Measurements from ENCODE around the gene IL12A. TPM values are rescaled to one million over a fixed set of nuclear protein-coding genes. Genes with fewer than 3 reads are reported as not detected.

IL12A gene
- total RNA-seq, 2 donors from 2014 or later, result 0.38 TPM; not detected in 1

DNA sequence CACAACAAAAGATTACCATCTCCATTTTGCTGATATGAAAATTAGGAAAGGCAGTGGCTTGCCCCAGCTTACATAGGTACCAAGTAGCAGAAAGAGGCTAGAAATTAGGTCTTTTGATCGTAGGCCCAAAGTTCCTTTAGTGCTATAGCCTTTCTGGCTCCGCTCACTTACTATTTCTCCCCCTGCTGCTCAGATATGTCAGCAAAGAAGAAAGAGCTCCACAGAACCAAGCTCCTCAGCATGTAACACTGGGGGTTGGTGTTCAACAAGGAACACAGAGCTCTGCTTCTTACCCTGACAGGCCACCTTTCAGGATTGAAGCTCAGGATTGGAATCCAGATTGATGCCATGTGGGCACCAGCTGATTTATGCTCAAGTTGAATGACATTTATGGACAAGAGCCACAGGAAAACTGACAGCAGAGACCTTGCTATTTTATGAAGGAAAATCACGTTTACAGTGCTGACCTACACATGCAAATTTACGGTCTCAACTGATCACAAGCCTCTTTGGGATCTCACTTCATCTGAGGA, 6.1 kb upstream of the IL12A start:
- no peak for DNase-seq (ENCODE audit: low spot score)
- intact Hi-C loops (cut with DNase I), result no loop called here

DNA sequence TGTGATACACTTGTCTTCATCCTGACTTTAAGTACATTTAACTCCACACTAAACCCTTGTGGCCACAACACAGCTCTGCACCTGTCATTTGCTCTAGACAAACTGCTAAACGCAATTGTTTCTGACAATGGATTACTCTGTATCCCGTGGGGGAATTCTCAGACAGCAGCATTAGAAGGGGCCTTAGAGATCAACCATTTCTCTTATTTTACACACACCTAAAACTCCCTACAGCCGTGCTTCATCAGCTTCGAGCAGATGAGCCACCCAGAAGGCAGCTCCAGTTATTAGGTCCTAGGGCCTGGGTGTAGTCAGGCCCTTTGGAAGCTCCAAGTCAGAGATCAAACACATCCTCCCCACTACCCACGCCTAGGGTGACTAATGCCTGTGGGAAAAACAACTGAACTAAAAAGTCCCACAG, 1.3 kb upstream of the IL12A start:
- intact Hi-C loops (cut with DNase I), result no loop called here
- no peak for DNase-seq (ENCODE audit: low spot score)

DNA sequence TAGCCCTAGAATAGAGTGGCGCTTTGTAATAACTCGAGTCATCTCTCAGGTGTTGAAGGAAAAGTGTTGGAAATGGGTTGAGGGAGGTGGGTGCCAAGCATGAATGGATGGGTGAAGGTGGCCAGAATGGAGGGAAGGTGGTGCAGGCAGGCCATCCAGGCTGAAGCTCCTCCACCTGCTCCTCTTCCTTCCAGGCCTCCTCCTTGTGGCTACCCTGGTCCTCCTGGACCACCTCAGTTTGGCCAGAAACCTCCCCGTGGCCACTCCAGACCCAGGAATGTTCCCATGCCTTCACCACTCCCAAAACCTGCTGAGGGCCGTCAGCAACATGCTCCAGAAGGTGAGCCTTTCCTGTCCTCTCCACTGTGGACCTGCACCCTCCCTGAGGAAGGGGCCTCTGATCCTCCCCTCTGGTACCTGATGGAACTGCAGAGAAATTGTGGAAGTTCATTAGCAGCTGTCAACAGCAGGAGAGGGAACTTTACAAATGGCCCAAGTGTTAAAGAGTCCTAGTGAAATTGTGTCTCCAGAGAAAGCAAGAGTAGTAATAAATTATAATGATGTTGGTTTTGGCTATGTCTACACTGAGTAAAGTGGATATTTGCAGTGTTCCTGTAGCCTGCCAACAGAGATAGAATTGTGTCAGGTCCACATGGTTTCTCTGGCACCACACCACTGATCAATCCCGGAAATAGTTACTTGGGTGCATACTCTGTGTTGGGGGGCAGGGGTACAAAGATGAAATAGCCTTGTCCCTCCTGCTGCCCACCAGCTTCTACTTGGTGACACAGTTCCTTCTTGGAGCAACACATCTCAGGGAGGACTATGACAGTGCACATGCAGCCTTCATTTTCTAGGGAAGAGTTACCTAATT, 1.6 kb downstream of the IL12A start:
- intact Hi-C loops (cut with DNase I), result loop anchor here in 1 of 2 donors (10.0 kb wide), 1 partner anchor 165 kb away; no protein-coding TSS in a partner anchor
- DNase-seq (ENCODE audit: low spot score), result no peak

GRCh38 chr3:159991591-159991990, 3.0 kb downstream of the IL12A start:
- no peak for DNase-seq (ENCODE audit: low spot score)
- intact Hi-C loops (cut with DNase I), result loop anchor here in 1 of 2 donors (10.0 kb wide), 1 partner anchor 167 kb away; no protein-coding TSS in a partner anchor

GRCh38 chr3:159992589-159992988, 4.0 kb downstream of the IL12A start:
- intact Hi-C loops (cut with DNase I), result loop anchor here in 1 of 2 donors (10.0 kb wide), 1 partner anchor 168 kb away; no protein-coding TSS in a partner anchor
- DNase-seq (ENCODE audit: low spot score), result no peak

DNA sequence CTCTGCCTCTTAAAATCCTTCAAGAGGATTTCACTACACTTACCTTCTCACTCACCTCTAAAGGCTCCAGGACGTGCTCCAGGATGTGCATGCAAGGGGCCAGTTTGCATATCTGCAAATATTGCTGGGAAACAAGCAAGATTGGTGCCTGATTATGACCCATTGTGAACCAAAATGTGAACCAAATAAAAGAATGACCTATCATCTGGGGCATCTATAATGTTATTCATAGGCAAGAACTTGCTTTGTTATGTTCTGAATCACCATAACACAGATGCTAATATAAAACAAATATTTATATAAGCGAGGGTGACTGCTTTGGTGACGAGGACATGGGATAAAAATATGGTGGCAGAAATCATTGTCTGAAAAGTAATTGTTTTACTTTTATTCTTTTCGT, 5.5 kb downstream of the IL12A start:
- intact Hi-C loops (cut with DNase I), result loop anchor here in 1 of 2 donors (10.0 kb wide), 1 partner anchor 169 kb away; no protein-coding TSS in a partner anchor
- no peak for DNase-seq (ENCODE audit: low spot score)

GRCh38 chr3:159995091-159995490, 6.5 kb downstream of the IL12A start:
- no peak for DNase-seq (ENCODE audit: low spot score)
- intact Hi-C loops (cut with DNase I), result loop anchor here in 1 of 2 donors (10.0 kb wide), 1 partner anchor 170 kb away; no protein-coding TSS in a partner anchor

DNA sequence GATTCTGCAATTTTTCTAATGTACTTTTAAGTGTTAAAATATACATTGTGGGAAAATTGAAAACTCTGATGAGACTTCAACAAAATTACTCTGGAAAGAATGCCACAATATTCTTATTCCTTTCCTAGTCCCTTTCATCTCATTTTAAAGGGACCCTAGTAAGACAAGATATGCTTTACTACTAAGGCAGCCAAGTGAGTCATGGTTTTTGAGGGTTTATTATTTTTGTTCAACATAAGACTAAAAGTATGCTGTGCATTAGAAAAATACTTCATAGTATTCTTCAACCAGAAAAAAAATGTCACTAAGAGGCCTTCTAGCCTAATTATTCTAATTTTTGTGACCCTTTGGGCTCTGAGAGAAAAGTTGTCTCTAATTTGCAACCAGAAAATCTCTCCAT, 7.4 kb downstream of the IL12A start:
- intact Hi-C loops (cut with DNase I), result loop anchor here in 1 of 2 donors (10.0 kb wide), 1 partner anchor 171 kb away; no protein-coding TSS in a partner anchor
- no peak for DNase-seq (ENCODE audit: low spot score)

DNA sequence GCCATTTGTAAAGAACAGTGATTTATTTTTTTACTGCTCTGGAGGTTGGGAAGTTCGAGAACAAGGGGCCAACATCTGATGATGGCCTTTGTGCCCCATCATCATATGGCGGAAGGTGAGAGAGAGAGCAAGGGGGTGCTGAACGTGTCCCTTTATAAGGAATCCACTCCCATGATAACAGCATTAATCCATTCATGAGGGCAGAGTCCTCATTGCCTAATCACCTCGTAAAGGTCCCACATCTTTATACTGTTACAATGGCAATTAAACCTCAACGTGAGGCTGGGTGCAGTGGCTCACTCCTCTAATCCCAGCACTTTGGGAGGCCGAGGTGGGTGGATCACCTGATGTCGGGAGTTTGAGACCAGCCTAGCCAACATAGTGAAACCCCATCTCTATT, 8.3 kb downstream of the IL12A start:
- intact Hi-C loops (cut with DNase I), result loop anchor here in 1 of 2 donors (10.0 kb wide), 1 partner anchor 172 kb away; no protein-coding TSS in a partner anchor

GRCh38 chr3:160001148-160001760, 12.6 kb downstream of the IL12A start:
- intact Hi-C loops (cut with DNase I), result loop anchor here in 1 of 2 donors (5.0 to 10.0 kb wide), 3 partner anchors 116 to 736 kb away; partner anchors contain the start of gene SCHIP1
- no peak for DNase-seq (ENCODE audit: low spot score)

More for the DNA sequence above, 8.3 kb downstream of the IL12A start:
- DNase-seq (ENCODE audit: low spot score), result no peak

DNA sequence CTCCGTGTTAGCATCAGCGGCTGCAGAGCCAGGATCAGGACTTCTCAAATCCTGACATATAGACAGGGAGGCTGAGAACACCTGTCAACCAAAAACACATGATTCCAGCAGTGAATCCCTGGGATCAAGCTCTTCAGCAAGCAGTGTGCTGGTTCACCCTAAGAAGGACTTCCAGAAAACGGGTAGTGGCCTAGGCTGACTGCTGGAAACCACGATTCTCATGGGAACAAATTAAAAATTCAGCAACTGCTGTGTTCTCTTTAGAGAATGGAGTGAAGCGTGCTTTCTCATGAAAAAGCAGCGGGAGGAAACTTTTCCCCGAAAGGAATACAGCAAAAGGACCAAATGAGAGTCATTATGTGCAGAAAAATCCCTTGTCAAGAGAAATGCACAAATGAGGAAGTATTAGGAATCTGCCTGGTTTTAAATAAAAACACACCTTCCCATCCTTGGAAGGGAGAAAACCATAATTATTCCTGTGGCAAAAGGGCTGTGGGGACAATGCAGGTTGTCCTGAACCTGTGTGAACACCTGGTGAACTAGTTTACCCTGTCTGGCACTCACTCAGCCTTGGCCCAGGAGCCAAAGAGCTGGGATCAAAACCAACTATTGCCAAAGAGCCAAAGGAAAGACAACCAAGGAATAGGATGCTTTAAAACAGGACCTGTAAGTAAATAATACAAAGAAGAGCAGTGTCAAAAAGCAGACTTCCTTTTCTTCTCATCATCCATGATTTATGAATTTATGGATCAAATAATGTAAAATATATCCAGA, 13.4 kb downstream of the IL12A start:
- no peak for DNase-seq (ENCODE audit: low spot score)
- intact Hi-C loops (cut with DNase I), result loop anchor here in 1 of 2 donors (5.0 to 10.0 kb wide), 3 partner anchors 117 to 737 kb away; partner anchors contain the start of gene SCHIP1

GRCh38 chr3:160003520-160004128, 15.0 kb downstream of the IL12A start:
- no peak for DNase-seq (ENCODE audit: low spot score)
- intact Hi-C loops (cut with DNase I), result loop anchor here in 1 of 2 donors (5.0 to 10.0 kb wide), 3 partner anchors 119 to 739 kb away; partner anchors contain the start of gene SCHIP1

- intact Hi-C loops (cut with DNase I), result loop anchor here (5.0 to 10.0 kb wide), 3 partner anchors 120 to 740 kb away; no protein-coding TSS in a partner anchor
- no peak for DNase-seq (ENCODE audit: low spot score)
Measured at GRCh38 chr3:160005004-160005403, 16.4 kb downstream of the IL12A start.

- no peak for DNase-seq (ENCODE audit: low spot score)
- intact Hi-C loops (cut with DNase I), result loop anchor here (5.0 to 10.0 kb wide), 3 partner anchors 122 to 742 kb away; no protein-coding TSS in a partner anchor
Measured at GRCh38 chr3:160006282-160007163, 17.9 kb downstream of the IL12A start.

GRCh38 chr3:160008961-160009360, 20.3 kb downstream of the IL12A start:
- DNase-seq (ENCODE audit: low spot score), result no peak
- intact Hi-C loops (cut with DNase I), result loop anchor here (5.0 to 10.0 kb wide), 3 partner anchors 124 to 744 kb away; no protein-coding TSS in a partner anchor

DNA sequence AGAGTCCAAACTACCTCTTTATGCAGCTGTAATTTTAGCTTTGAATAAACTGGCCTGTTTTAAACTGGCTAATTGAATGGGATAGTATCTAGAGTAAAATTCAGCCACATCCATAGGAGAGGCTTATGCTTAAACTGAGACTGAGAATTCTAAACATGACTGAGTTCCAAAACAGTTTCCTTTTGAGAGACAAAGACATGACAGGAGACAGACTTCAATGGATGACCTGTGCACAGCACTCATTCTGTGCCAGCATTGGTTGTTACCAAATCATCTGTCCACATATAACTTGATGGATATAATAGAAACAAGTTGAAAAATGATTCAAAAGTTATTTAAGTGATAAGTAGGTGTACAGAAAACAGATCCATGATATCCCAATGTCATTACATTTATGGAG, 20.9 kb downstream of the IL12A start:
- intact Hi-C loops (cut with DNase I), result loop anchor here (5.0 to 10.0 kb wide), 3 partner anchors 125 to 745 kb away; no protein-coding TSS in a partner anchor

DNA sequence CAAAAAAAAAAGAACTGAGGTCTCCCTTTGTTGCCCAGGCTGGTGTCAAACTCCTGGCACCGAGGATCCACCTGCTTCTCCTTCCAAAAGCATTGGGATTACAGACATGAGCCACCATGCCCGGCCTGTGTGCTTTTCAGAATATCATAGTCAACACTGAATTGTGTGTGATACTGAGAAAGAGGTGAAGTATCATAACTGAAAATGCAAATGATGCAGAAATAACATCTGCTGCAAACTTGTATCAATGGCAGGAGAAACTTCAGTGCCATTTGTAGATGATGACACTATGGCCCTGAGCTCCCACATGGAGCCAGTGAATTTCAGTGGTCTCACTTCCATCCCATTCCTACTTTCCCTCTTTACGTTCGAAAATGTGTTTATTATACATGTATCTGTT, 21.9 kb downstream of the IL12A start:
- intact Hi-C loops (cut with DNase I), result loop anchor here in 1 of 2 donors (10.0 kb wide), 1 partner anchor 396 kb away; no protein-coding TSS in a partner anchor

More for the DNA sequence above, 20.9 kb downstream of the IL12A start:
- no peak for DNase-seq (ENCODE audit: low spot score)

More for the DNA sequence above, 21.9 kb downstream of the IL12A start:
- no peak for DNase-seq (ENCODE audit: low spot score)
